ENCODE measurements around the gene PSAT1.

DNA sequence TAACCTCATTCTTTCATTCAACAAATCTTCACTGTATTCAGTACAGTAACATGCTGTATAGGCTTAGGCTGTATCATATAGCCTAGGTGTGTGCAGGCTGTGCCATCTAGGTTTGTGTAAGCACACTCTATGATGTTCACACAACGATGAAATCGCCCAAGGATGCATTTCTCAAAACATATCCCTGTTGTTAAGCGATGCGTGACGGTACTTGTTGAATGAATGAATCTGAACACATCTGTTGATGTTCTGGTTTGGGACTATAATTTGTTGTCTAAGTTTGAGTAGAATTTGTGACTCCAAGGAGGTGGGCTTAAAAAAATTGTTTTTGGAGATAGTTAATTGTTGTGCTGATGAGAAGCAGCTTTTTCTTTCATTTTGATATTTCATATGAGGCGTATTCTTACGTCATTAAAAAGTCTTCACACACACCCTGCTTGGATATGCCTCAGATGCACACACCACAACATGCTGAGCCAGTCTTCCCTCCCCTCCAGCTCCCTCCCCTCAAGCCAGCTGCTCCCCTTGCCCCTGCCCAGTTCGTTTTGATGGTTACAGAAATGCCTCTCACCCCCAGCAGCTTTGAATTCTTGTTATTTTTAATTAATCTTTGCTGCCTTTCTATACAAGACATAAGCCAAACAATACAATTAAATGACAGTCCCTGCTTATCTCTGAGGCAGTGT is 5.5 kb upstream of the PSAT1 start:
- TF ChIP-seq, protein P1, sequence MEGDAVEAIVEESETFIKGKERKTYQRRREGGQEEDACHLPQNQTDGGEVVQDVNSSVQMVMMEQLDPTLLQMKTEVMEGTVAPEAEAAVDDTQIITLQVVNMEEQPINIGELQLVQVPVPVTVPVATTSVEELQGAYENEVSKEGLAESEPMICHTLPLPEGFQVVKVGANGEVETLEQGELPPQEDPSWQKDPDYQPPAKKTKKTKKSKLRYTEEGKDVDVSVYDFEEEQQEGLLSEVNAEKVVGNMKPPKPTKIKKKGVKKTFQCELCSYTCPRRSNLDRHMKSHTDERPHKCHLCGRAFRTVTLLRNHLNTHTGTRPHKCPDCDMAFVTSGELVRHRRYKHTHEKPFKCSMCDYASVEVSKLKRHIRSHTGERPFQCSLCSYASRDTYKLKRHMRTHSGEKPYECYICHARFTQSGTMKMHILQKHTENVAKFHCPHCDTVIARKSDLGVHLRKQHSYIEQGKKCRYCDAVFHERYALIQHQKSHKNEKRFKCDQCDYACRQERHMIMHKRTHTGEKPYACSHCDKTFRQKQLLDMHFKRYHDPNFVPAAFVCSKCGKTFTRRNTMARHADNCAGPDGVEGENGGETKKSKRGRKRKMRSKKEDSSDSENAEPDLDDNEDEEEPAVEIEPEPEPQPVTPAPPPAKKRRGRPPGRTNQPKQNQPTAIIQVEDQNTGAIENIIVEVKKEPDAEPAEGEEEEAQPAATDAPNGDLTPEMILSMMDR (IDR thresholded peaks at IDR 0.05) = no peak
- TF ChIP-seq POLR2A (IDR thresholded peaks at IDR 0.05) = no peak
